SU-DHL-6 (cell line): ENCODE data around the gene OSTM1.

ENCODE experiments used
- CTCF ChIP-seq: fragments of 200-600 bp; sonication (generic); IDR thresholded peaks from one replicate; pipeline ENCODE4 v1.5.1; 2017; ENCODE audit warnings: antibody characterized with exemption, mild to moderate bottlenecking, low read length, moderate library complexity; ENCODE audit not compliant: insufficient read depth, poor library complexity, severe bottlenecking
- EZH2phosphoT487 ChIP-seq: fragments of 200-600 bp; sonication (generic), shearing (Covaris generic); conservative IDR thresholded peaks from 2 replicates; pipeline ENCODE4 v1.6.1; 2018; ENCODE audit warnings: mild to moderate bottlenecking, antibody characterized with exemption, low read length, moderate library complexity, mixed read lengths

- TF ChIP-seq CTCF (no peak), EZH2phosphoT487 (no peak)
These were observed 16.7 kb upstream of the OSTM1 start for GRCh38 chr6:108091288-108091687.
